ENCODE measurements around the gene GLRX5.

DNA sequence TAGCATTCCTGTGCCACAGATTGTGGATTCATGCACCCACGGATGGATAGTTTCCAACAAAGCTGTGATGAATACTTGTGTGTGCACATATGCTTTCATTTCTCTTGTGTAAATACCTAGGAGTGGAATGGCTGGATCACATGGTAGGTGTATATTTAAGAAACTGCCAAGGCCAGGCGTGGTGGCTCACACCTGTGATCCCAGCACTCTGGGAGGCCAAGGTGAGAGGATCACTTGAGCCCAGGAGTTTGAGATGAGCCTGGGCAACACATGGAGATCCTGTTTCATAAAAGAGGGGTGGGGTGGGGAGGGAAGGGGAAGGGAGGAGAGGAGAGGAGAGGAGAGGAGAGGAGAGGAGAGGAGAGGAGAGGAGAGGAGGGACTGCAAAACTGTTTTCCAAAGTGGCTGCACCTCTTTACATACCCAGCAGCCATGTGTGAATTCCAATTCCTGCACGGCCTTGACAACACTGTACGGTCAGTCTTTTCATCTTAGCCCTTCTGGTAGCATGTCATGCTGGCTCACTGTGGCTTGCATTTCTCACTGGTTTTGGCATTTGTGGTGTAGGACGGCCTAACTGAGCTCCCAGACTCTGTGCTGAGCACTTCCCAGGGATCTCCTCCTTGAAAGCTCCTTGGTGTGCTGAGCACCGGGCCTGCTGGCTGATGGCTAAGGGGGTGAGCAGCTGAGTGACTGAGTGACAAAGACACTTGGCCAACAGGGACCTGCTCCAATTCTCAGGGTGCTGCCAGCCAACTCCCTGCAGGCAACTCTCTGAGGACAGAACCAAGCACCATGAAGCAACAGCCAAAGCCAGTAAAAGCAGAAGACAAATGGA, 46.3 kb upstream of the GLRX5 start:
- TF ChIP-seq, protein P1, sequence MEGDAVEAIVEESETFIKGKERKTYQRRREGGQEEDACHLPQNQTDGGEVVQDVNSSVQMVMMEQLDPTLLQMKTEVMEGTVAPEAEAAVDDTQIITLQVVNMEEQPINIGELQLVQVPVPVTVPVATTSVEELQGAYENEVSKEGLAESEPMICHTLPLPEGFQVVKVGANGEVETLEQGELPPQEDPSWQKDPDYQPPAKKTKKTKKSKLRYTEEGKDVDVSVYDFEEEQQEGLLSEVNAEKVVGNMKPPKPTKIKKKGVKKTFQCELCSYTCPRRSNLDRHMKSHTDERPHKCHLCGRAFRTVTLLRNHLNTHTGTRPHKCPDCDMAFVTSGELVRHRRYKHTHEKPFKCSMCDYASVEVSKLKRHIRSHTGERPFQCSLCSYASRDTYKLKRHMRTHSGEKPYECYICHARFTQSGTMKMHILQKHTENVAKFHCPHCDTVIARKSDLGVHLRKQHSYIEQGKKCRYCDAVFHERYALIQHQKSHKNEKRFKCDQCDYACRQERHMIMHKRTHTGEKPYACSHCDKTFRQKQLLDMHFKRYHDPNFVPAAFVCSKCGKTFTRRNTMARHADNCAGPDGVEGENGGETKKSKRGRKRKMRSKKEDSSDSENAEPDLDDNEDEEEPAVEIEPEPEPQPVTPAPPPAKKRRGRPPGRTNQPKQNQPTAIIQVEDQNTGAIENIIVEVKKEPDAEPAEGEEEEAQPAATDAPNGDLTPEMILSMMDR (IDR thresholded peaks at IDR 0.05; ENCODE audit: borderline replicate concordance, extremely low read depth, low read length, poor library complexity, severe bottlenecking), result no peak
- TF ChIP-seq EZH2 (IDR thresholded peaks at IDR 0.05; ENCODE audit: borderline replicate concordance, low read depth, low read length, severe bottlenecking), result no peak
